Neural progenitor cell (in vitro differentiated cells): ENCODE results near the gene CYB5B. TPM values are rescaled to one million over a fixed set of nuclear protein-coding genes. Genes with fewer than 3 reads are reported as not detected.

Experiments
- DNase-seq: peaks from one replicate; pipeline ENCODE4 v3.0.0-alpha.2; 2016; ENCODE audit warnings: low spot score
- H2AFZ ChIP-seq: fragments of 200-600 bp; sonication (generic); replicated peaks from 2 replicates; pipeline ENCODE4 v1.6.1; 2016; ENCODE audit warnings: antibody characterized with exemption
- H3F3A ChIP-seq: fragments of 200-600 bp; sonication (generic); 2 replicates; pipeline ENCODE4 v1.6.1; 2016; ENCODE audit warnings: antibody characterized with exemption, low read depth
- H3K27ac ChIP-seq: fragments of 200-600 bp; sonication (generic); 2 replicates; pipeline ENCODE4 v1.5.1; 2016; ENCODE audit warnings: mild to moderate bottlenecking
- H3K27me3 ChIP-seq: fragments of 200-600 bp; sonication (generic); 2 replicates; pipeline ENCODE4 v1.6.1; 2016; ENCODE audit warnings: mild to moderate bottlenecking, moderate library complexity
- H3K36me3 ChIP-seq: fragments of 200-600 bp; sonication (generic); 2 replicates; pipeline ENCODE4 v1.5.1; 2016
- H3K4me1 ChIP-seq: fragments of 200-600 bp; sonication (generic); 2 replicates; pipeline ENCODE4 v1.6.1; 2016; ENCODE audit warnings: mixed run types
- H3K4me2 ChIP-seq: fragments of 200-600 bp; sonication (generic); 2 replicates; pipeline ENCODE4 v1.6.1; 2016
- H3K4me3 ChIP-seq: fragments of 200-600 bp; sonication (generic); 2 replicates; pipeline ENCODE4 v1.5.1; 2016
- H3K79me2 ChIP-seq: fragments of 200-600 bp; sonication (generic); 2 replicates; pipeline ENCODE4 v1.6.1; 2016; ENCODE audit warnings: low read depth
- H3K9ac ChIP-seq: fragments of 200-600 bp; sonication (generic); 2 replicates; pipeline ENCODE4 v1.6.1; 2016
- H3K9me3 ChIP-seq: fragments of 200-600 bp; sonication (generic); 2 replicates; pipeline ENCODE4 v1.5.1; 2016; ENCODE audit warnings: low read depth
- H4K20me1 ChIP-seq: fragments of 200-600 bp; sonication (generic); 2 replicates; pipeline ENCODE4 v1.6.1; 2016; ENCODE audit warnings: low read depth
- H3K27ac Mint-ChIP-seq: 3 replicates; pipeline ENCODE4 v1.8.0; 2021; ENCODE audit warnings: mixed read lengths
- H3K27me3 Mint-ChIP-seq: 2 replicates; pipeline ENCODE4 v1.8.0; 2022; ENCODE audit warnings: low read depth, mild to moderate bottlenecking, inconsistent platforms, moderate library complexity, mixed read lengths; ENCODE audit not compliant: insufficient read depth
- H3K36me3 Mint-ChIP-seq: 3 replicates; pipeline ENCODE4 v1.8.0; 2021; ENCODE audit warnings: mixed read lengths
- H3K4me1 Mint-ChIP-seq: 3 replicates; pipeline ENCODE4 v1.8.0; 2021; ENCODE audit warnings: mixed read lengths
- H3K4me3 Mint-ChIP-seq: 3 replicates; pipeline ENCODE4 v1.8.0; 2021; ENCODE audit warnings: mild to moderate bottlenecking, moderate library complexity, mixed read lengths
- H3K9me3 Mint-ChIP-seq: 3 replicates; pipeline ENCODE4 v1.8.0; 2020; ENCODE audit warnings: mixed read lengths
- EZH2 ChIP-seq: fragments of 200-600 bp; sonication (generic); IDR thresholded peaks from 2 replicates; pipeline ENCODE4 v1.6.1; 2017; ENCODE audit warnings: antibody characterized with exemption, mild to moderate bottlenecking, moderate library complexity
- EZH2phosphoT487 ChIP-seq: fragments of 200-600 bp; sonication (generic); IDR thresholded peaks from 2 replicates; pipeline ENCODE4 v1.6.1; 2017; ENCODE audit warnings: antibody characterized with exemption
- total RNA-seq: library from RNA; depleted of rRNA; stranded (reverse); fragments of >200 nt; gene quantifications from 2 replicates; pipeline ENCODE4 v1.2.3, GENCODE V29; 2015; ENCODE audit warnings: low replicate concordance
- TF ChIP-seq, protein P1 (sequence below): fragments of 200-600 bp; sonication (generic); IDR thresholded peaks from 2 replicates; pipeline ENCODE4 v1.5.1; 2017; ENCODE audit warnings: antibody characterized with exemption, mild to moderate bottlenecking

CYB5B gene
- total RNA-seq, 1 donor from 2014 or later = 108 TPM

DNA sequence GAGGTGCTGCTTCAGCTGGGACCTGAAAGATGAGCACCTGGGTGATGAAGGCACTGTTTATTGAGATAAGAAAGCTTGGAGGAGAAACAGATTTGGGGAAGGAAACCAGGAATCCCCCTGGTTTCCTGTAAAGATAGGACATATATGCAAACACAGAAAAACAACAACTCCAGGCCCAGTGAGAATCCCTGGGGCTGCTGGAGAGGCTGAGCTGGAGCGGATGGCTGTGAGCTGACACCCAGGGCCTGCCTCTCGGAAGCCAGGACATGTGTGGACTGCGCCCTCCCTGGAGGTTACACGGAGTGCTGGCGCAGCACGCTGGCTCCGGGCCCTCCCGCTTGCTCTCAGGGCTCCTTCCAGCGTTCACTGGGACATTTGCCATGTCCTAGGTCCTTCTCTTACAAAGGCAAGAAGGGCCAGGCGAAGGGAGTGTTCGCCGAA, 57.5 kb downstream of the CYB5B start:
- peaks cover 2% of the 10 kb centered on the region for H3K36me3 Mint-ChIP-seq
- H3K27ac Mint-ChIP-seq = peak overlapping the region; percentile 77
- no peaks in the 10 kb centered on the region for H3K27me3 ChIP-seq
- no peaks in the 10 kb centered on the region for H3K9me3 ChIP-seq
- H3K27me3 Mint-ChIP-seq = peaks cover 6% of the 10 kb centered on the region
- peaks cover 9% of the 10 kb centered on the region for H3F3A ChIP-seq
- no peak overlapping the region for H2AFZ ChIP-seq
- no peak overlapping the region for H3K4me2 ChIP-seq
- TF ChIP-seq EZH2 (no peak), EZH2phosphoT487 (no peak)
- TF ChIP-seq, protein P1, sequence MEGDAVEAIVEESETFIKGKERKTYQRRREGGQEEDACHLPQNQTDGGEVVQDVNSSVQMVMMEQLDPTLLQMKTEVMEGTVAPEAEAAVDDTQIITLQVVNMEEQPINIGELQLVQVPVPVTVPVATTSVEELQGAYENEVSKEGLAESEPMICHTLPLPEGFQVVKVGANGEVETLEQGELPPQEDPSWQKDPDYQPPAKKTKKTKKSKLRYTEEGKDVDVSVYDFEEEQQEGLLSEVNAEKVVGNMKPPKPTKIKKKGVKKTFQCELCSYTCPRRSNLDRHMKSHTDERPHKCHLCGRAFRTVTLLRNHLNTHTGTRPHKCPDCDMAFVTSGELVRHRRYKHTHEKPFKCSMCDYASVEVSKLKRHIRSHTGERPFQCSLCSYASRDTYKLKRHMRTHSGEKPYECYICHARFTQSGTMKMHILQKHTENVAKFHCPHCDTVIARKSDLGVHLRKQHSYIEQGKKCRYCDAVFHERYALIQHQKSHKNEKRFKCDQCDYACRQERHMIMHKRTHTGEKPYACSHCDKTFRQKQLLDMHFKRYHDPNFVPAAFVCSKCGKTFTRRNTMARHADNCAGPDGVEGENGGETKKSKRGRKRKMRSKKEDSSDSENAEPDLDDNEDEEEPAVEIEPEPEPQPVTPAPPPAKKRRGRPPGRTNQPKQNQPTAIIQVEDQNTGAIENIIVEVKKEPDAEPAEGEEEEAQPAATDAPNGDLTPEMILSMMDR = no peak
- no peaks in the 10 kb centered on the region for H3K9me3 Mint-ChIP-seq
- no peak overlapping the region for H3K27ac ChIP-seq
- no peak overlapping the region for H3K4me3 Mint-ChIP-seq
- no peaks in the 10 kb centered on the region for H3K79me2 ChIP-seq
- peaks cover 16% of the 10 kb centered on the region for H3K4me1 Mint-ChIP-seq
- no peak for DNase-seq
- H3K4me3 ChIP-seq = no peak overlapping the region
- no peaks in the 10 kb centered on the region for H4K20me1 ChIP-seq
- peaks cover 6% of the 10 kb centered on the region for H3K4me1 ChIP-seq
- H3K36me3 ChIP-seq = no peaks in the 10 kb centered on the region
- H3K9ac ChIP-seq = no peak overlapping the region

DNA sequence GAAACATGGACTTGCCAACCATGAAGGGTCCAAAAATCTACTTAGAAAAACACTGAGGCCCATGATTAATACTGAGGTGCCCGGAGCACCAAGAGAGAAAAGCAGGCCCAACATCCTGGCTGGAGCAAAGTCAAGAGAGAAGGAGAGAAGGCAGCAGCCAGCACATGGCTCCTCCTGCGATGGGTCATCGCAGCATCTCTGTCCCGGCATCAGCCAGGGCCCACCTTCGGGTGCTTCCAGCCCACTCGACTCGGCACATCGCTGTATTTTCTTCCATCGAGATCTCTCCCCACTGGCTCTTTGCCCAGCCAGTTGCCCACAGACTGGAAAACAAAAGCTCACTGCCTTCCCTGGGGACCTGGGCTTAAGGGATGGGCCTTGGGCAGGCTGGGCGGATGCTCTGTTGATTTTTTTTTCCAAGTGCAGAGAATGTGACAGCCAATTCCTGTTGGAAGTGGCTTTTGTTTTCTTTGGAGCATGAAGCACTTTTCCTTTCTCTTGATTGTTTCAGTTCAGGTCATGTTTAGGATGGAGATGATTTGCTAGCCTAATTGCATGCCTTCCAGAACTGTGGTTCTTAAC, 58.1 kb downstream of the CYB5B start:
- no peaks in the 10 kb centered on the region for H3K9me3 Mint-ChIP-seq
- Histone ChIP-seq H4K20me1 (no peaks in the 10 kb centered on the region), H3K4me1 (peaks cover 6% of the 10 kb centered on the region), H3K27ac (no peak overlapping the region), H2AFZ (peak overlapping the region; percentile 32), H3K4me3 (no peak overlapping the region), H3K36me3 (no peaks in the 10 kb centered on the region), H3F3A (peaks cover 9% of the 10 kb centered on the region), H3K79me2 (no peaks in the 10 kb centered on the region), H3K27me3 (no peaks in the 10 kb centered on the region), H3K4me2 (no peak overlapping the region), H3K9me3 (no peaks in the 10 kb centered on the region), H3K9ac (no peak overlapping the region)
- peaks cover 16% of the 10 kb centered on the region for H3K4me1 Mint-ChIP-seq
- TF ChIP-seq EZH2phosphoT487 = no peak
- no peak for TF ChIP-seq EZH2
- TF ChIP-seq, protein P1 = no peak
- no peak overlapping the region for H3K4me3 Mint-ChIP-seq
- DNase-seq = peak; percentile 15
- peaks cover 2% of the 10 kb centered on the region for H3K36me3 Mint-ChIP-seq
- H3K27me3 Mint-ChIP-seq = peaks cover 6% of the 10 kb centered on the region
- peak overlapping the region; percentile 34 for H3K27ac Mint-ChIP-seq

DNA sequence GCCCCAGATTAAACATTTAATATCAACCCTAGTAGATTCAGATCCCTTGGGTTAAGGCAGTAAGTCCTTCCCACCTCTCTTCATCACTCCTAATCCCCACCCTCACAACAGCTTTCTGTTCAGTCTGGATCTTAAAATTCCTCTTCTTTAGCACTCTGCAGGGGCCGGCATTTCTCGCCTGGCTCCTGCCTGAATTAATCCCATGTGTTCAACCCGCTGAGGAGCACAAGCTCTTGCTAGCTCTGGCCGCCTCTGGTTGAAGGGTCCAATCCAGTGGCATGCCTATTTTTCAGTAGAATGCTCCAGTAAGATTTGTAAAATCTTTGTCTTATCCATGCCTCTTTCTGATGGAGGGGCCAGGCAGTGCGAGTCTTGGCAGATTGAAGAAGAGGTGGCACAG, 59.2 kb downstream of the CYB5B start:
- H3K27ac Mint-ChIP-seq = peak overlapping the region; percentile 24
- H3K27me3 Mint-ChIP-seq = peaks cover 6% of the 10 kb centered on the region
- H3K9ac ChIP-seq = no peak overlapping the region
- peaks cover 6% of the 10 kb centered on the region for H3K4me1 ChIP-seq
- no peaks in the 10 kb centered on the region for H3K9me3 ChIP-seq
- H3K4me3 Mint-ChIP-seq = no peak overlapping the region
- no peaks in the 10 kb centered on the region for H3K36me3 ChIP-seq
- H2AFZ ChIP-seq = no peak overlapping the region
- no peak overlapping the region for H3K27ac ChIP-seq
- TF ChIP-seq EZH2 (no peak), EZH2phosphoT487 (no peak)
- TF ChIP-seq, protein P1 = no peak
- no peaks in the 10 kb centered on the region for H3K79me2 ChIP-seq
- peak; percentile 80 for DNase-seq
- no peaks in the 10 kb centered on the region for H3K9me3 Mint-ChIP-seq
- no peaks in the 10 kb centered on the region for H3K27me3 ChIP-seq
- H3K4me3 ChIP-seq = no peak overlapping the region
- H4K20me1 ChIP-seq = no peaks in the 10 kb centered on the region
- H3K36me3 Mint-ChIP-seq = peaks cover 2% of the 10 kb centered on the region
- H3K4me2 ChIP-seq = peak overlapping the region; percentile 8
- H3K4me1 Mint-ChIP-seq = peaks cover 16% of the 10 kb centered on the region
- peaks cover 9% of the 10 kb centered on the region for H3F3A ChIP-seq
